ENCODE measurements around the gene HEATR9.

The HEATR9 gene

DNA sequence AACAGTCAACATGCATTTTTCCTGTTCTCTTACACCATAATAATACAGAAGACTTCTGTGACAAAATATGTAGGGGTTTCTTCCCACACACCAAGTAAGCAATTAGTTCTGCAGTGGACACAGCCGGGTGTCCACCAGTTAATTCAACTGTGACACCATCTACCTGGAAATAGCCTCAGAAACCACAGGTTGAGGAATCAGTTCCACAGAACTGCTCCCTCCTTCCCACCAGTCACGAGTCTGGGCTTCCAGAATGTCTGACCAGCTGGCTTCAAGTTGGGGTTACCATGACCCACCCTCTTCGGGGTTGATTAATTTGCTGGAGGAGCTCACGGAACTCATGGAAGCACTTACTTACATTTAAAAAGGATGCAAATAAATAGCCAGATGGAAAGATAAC, 25.1 kb upstream of the HEATR9 start:
- DNase-seq: no peak

GRCh38 chr17:35892091-35893035, 23.7 kb upstream of the HEATR9 start:
- DNase-seq: no peak

DNA sequence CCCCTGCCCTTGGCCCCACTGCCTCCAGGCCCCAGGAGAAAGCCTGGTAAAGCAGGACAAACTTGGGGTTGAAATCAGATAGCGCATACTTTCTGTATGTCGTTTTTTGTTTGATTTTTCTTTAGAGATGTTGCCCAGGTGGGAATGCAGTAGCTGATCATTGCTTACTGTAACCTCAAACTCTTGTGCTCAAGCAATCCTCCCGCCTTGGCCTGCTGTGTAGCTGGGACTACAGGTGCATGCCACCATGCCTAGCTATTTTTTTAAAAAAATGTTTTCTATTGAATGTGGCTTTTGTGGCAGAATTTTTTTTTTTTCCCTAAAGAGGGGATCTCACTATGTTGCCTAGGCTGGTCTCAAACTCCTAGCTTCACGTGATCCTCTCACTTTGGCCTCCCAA, 22.6 kb upstream of the HEATR9 start:
- DNase-seq: no peak

- DNase-seq: no peak
Measured at GRCh38 chr17:35890774-35891155, 22.1 kb upstream of the HEATR9 start.

- DNase-seq: no peak
Measured at GRCh38 chr17:35889818-35890773, 21.4 kb upstream of the HEATR9 start.

GRCh38 chr17:35889241-35889640, 20.6 kb upstream of the HEATR9 start:
- no peak for DNase-seq

DNA sequence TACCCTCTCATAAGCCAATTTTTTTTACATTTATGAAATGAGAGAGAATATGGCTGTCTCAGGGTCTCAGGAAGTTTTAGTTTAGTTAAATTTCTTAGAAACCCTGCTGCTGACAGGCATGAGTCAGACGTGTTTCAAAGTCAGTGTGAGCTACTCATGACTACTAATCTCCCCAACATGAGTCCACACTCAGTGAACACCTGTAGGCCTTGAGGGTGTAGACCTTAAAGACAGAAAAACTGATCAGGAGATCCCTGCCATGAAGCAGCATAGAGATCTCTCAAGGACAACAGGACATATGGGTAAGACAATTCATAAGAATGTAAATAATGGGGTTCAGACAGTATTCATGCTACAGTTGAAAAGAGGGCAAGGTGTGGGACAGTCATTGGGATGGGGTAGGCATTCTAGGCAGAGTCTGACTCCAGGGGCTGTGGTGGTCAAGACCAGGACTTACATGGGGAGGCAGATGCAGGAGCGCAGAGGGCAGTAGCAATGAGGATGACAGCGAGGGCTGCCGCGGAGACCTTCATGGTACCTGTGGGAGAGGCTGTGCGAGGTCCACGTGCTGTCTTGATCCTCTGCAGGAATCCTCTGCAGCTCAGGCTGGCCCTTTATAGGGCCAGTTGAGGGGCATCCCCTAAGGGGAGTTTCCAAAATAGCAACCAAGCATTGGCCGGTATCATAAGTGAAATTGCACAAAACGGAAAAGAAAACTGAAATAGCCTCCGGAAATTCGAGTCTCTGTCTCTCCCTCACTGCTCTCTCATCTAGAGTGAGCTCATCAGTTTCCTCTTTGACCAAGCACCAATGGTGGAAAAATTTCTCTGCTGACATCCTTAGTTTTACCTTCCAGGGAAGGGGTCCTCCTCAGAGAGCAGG, 11.3 kb upstream of the HEATR9 start, which contains the start of gene CCL5:
Gene CCL5, minus strand, starts transcription at position 588 of the 882 bp plus-strand sequence.
- no peak for DNase-seq

GRCh38 chr17:35878361-35878760, 9.7 kb upstream of the HEATR9 start:
- DNase-seq: no peak

DNA sequence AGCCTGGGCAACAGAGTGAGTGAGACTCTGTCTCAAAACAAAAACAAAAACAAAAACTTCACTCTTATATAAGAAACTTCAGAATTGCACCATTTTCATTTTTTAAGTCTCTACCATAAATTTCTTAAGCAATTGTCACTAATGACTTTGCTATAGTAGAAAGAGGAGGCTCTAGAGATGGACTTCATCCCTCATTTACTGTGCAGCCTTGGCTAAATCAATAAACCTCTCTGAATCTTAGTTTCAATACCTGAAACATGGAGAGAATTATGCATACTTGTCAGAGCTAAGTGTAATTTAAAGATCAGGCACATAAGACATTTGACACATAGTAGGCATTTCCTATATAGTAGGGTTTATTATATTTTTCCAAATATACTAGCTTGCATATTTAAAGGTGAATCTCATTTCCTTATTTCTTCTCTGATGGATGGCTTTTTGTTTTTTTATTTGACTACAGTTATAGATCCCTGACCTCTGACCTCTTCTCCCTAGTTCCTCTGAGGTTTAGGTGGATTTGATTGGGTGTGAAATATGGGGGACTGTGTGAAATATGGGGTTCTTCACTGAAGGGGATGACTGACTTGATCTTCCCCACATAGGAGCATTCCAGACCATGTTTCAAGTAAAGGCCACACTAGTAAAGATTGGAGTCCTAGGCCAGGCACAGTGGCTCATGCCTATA, 8.8 kb upstream of the HEATR9 start:
- DNase-seq: no peak

GRCh38 chr17:35876534-35876933, 7.8 kb upstream of the HEATR9 start:
- DNase-seq: no peak

GRCh38 chr17:35875800-35876139, 7.1 kb upstream of the HEATR9 start:
- no peak for DNase-seq

- DNase-seq: no peak
Measured at GRCh38 chr17:35875072-35875799, 6.5 kb upstream of the HEATR9 start.

DNA sequence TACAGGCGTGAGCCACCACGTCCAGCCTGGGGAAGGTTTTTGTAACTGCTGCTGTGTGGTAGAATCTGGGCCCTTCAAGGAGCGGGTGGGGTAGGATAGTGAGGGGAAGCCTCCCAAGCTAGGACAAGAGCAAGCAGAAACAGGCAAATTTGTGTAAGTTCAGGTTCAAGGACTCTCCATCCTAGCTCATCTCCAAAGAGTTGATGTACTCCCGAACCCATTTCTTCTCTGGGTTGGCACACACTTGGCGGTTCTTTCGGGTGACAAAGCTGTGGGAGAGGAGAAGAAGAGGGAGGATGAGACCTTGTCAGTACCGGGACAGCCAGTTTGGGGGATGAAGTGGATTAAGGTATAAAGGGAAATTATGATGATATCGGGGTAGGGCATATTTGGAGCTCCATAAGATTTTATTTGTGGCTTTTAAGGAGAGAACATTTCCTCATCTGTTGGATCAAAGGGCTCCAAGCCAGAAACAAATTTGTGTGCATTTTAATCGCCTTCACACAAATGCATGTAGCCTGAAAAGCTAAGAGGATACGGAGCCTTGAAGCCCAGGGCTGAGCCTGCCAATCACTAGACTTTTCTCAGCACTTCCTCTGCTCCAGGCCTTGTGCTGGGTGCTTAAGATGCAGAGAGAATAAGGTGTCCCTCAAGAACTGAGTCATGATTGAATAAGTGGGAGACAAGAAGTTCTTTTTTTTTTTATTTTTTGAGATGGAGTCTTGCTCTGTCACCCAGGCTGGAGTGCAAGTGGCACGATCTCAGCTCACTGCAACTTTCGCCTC, 3.7 kb upstream of the HEATR9 start:
- DNase-seq: no peak

DNA sequence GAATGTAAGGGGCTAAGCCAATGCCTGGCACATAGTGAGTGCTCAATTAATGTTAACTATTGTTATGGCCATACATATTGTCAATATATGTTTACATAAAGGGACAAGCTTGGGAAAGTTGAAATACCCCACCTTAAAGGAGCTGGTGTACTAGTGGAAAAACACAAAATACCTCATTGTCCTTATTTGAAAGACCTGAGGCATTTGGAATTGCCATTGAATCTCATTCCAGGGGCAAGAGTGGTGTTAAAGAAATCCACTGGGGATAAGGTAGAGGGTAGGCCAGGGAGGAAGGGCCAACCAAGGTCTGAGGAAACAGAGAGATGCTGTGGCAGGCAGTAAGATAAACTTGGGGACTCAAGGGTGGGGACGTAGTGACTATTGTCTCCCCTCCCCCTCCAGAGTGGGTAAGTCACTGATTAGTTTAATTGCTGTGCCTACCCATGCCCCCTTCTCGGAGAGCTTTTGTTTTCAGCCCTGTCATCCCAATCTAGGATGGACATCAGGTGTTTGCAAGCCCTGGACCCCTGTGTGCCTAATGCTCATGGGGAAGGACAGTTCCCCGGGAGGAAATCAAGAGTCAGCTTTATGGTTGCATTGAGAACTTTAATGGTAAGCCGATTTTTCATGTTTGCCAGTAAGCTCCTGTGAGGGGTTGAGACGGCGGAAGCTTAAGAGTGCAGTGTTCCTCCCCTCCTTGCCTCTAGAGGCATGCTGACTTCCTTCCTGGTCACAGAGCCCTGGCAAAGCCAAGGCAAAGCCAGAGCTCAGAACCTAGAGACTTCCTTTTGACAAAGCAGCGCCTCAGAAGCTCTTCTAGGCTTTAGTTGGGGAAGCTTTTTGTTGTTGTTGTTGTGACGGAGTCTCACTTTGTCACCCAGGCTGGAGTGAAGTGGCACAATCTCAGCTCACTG, 2.5 kb upstream of the HEATR9 start:
- DNase-seq: no peak

DNA sequence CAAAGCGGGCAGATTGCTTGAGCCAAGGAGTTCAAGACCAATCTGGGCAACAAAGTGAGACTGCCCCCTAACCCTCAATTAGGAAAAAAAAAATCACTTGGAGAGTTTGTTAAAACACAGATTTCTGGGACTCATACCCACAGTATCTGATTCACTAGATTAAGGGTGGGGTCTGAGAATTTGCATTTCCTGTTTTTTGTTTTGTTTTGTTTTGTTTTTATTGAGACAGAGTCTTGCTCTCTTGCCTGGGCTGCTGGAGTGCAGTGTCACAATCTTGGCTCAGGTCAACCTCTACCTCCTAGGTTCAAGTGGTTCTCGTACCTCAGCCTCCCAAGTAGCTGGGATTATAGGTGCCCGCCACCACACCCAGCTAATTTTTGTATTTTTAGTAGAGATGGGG, 1.1 kb downstream of the HEATR9 start:
- no peak for DNase-seq

DNA sequence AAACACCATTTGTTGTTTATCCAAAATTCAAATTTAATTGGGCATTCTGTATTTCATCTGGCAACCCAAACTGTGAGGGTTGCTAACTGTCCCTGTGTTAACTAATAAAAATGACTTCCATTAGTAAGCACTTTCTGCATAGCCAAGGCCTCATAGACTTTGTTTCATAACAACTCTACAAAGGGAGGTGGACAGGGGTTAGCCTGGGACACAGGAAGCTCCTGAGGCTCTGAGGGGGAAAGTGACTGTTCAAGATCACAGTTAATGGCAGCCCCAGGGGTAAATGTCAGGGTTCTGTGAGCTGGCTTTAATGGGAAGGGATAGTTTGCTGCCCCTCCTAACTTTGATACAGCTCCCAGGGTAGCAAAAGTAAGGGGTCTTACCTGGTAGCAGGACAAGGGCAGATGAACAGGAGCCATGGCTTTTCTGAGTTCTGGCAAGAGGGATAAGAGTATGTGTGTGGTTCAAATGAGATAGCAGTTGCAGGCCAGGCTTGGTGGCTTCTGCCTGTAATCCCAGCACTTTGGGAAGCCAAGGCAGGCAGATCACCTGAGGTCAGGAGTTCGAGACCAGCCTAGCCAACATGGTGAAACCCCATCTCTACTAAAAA, 2.2 kb downstream of the HEATR9 start:
- DNase-seq: no peak

- no peak for DNase-seq
Measured at GRCh38 chr17:35865412-35866340, 3.0 kb downstream of the HEATR9 start.

- no peak for DNase-seq
Measured at GRCh38 chr17:35864853-35865252, 3.8 kb downstream of the HEATR9 start.
